NCI-H2227 (cell line): ENCODE data around the gene TOM1L2.
"Not testable (repeated sequence)": the region's sequence is repeated elsewhere in the genome, so short reads cannot be mapped to it uniquely, and the experiment has no call there.

Experiments used
- DNase-seq: peaks from one replicate; lab custom pipeline; 2025; ENCODE audit not compliant: unreplicated experiment; lab: John Stamatoyannopoulos, UW

The TOM1L2 gene

DNA sequence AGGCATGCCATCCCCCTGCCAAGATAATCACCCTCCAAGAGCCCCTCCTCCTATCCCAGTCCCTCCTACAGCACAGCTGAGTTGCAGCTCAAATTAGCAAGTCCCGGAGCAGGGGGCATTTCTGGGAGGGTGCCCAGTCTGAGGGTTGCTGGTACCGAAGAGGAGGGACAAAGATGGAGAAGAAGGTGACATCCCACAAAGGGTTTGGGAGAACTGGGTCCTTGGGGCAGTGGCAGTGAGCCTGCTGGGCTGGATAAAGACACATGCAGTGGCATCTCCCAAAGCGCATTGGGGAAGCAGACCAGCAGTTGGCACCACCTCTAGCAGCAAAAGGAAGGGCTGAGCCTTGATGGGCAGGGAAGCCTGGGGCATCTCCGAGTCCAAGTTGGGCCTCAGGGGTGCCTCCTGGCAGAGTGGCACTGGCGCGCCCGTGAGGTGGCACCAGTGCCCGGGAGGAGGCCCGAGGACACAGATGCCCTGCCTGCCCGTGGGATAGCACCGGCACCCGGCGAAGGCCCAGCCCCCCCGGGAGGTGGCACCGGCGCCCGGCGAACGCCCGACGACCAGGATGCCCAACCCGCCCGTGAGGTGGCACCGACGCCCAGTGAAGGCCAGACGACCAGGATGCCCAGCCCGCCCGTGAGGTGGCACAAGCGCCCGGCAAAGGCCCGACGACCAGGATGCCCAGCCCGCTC, 622 bp downstream of the TOM1L2 start:
- DNase-seq, result no peak

DNA sequence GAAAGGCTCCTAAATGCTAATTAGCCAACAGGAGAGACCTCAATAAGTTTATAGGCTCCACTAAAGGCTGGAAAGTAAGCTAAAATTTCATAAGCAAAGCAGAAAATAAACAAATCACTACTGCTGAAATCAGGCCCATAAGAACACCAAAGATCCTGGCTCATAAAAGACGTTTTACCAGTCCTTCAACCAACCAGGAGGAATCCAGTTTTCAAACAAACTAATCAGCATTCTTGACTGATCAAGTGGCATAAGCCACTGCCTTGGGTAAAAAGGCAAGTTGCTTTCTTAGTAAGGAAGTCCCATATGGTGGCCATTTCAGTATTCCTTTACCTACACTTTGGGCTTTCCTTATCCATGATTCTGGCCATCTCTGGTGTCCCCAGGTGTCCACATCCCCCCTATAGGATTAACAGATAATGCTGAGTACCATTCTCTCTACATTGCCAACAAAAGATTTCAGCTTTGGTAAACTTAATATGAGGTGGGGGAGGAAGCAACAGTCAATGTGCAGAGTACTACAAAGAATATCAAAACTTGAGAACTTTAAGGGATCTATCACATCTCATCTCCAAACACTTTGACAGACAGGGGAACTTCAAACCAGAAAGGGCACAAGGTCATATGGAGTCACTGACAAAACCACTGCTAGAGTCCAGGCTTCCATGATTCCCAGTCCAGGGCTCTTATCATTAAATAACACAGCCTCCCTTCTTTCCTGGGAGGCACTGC, 1.3 kb downstream of the TOM1L2 start:
- DNase-seq, result no peak

DNA sequence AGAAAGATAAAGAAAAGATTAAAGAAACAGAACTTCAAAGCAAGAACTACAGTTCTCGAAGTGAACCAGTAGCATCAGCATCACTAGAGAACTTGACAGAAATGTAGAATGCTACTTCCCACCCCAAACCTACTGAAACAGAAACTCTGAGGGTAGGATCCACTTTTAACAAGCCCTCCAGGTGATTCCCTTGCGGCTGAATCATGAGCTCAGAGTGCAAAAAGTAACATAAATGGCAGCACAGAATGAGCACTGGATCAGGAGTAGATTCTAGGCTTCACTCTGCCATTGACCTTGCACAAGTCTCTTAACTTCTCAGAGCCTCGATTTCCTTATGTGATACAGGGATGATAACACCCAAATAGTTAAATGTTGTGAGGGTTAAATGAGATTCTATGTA, 5.8 kb downstream of the TOM1L2 start:
- no peak for DNase-seq

DNA sequence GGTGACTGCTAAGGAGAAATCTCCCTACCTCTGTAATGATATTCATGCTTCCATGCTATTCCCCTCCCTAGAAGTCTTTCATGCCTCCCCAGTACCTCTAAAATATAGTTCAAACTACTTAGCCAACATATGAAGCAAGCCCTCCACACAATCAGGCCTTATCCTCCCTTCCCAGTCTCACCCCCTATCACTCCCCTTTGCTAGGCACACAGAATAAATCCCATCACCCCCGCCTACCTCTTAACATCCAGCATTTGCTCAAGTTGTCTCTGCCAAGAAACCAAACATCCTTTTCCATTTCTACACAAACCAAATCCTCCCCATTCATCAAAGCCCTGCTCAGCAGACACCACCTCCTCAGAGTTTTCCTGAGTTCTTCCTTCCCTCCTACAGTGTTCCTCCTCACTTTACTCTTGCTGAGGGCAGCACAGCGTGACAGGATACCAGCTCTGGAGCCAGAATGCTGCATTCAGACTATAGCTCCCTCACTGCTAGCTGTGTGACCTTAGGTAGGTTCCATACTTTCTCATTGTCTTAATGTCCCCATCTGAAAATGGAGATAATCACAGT, 7.0 kb downstream of the TOM1L2 start:
- DNase-seq, result no peak

DNA sequence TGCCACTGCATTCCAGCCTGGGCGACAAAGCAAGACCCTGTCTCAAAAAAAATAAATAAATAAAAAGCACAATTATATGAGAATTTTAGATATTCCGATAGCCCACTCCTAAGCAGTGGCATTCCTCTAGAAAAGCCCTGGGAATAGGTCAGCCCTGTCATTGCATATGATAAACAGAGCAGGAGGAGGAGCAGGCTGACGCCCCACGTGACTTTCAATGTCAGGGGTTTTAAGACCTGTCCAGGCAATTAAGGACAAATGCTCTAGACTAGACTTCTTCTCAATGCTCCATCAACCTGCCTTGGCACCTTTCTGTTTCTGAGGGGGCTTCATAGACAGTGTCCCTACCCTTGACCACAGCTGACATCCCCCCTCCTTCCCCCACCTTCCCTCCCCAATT, 7.5 kb downstream of the TOM1L2 start:
- no peak for DNase-seq

DNA sequence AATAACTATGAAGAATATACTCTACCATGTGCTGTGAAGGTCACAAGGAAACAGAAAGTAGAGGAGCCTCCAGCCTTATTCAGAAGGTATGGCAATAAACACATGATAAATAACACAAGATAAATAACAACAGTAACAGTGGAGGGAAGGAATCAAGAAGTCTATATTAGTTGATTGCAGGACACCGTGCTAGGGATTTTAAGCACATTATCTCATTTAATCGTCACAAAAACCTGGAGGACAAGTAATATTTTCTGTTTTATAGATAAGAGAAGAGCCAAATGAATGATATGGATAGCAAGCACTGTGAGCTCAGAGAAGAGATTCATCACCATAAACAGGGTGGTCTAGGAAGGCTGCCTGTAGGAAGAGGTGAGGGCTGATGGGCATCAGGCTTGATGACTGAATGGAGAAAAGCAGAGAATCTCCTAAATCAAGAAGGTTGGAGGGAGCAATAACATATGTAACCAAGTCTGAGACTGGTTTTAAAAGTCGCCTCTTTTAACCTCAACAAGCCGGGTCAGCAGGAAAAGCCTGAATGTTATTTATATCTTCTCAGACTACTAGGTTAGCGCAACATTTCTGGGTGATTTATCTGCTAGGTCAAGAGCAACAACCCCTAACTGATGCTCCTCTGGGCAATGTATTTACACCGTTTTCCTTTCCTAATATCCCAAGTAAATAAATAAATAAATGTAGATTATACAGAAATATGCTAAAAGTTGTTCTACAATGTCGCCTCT, 8.3 kb downstream of the TOM1L2 start:
- DNase-seq, result no peak

GRCh38 chr17:17963066-17963465, 9.1 kb downstream of the TOM1L2 start:
- no peak for DNase-seq

- DNase-seq, result no peak
Measured at GRCh38 chr17:17960500-17961030, 11.6 kb downstream of the TOM1L2 start.

DNA sequence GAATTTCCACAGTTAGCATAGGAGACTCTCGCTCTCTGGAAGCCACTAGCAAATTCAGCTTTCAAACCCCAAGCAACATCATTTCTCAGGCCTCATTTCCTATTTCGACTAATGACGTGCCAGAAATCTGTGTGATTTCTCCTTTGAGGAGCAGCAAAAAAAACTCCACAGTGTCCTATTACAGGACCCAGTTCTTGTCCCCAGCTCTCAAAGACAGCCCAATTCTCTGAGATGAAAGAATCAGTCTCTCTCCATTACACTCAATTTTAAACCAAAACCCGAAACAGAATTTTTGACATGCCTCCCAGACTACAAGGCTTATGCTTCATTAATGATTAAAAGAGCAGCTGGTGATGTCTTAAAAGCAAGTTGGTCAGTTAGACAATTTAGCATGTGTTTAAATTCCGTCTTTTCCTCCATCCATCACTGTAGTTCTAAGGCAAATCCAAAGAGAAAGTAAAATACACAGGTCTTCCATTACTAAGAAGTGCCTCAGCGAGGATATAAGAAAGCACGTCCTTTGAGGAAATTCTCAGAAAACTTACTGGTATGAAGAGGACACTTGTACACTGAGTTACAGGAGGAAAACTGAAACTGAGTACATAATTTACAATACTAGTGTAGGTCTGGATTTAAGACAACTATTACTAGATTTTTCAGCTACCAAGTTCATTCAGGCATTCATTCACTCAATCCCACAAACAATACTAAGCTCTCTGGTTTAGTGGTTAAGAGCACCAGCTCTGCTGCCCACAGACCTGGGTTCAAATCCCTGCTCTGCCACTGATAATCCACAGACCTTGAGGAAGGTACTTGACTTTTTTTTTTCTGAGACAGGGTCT, 12.5 kb downstream of the TOM1L2 start:
- DNase-seq, result no peak

- no peak for DNase-seq
Measured at GRCh38 chr17:17958982-17959381, 13.2 kb downstream of the TOM1L2 start.

DNA sequence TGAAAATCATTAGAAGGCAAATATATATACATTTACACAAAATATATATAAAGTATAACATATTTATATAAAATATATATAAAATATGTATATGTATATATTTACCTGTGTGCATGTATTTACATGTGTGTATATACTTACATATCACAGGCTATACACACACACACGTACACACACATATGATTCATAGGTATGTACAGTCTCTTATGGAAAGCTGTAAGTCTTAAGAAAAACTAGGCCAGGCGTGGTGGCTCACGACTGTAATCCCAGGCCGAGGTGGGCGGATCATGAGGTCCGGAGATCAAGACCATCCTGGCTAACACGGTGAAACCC, 14.7 kb downstream of the TOM1L2 start:
- DNase-seq, result no peak

DNA sequence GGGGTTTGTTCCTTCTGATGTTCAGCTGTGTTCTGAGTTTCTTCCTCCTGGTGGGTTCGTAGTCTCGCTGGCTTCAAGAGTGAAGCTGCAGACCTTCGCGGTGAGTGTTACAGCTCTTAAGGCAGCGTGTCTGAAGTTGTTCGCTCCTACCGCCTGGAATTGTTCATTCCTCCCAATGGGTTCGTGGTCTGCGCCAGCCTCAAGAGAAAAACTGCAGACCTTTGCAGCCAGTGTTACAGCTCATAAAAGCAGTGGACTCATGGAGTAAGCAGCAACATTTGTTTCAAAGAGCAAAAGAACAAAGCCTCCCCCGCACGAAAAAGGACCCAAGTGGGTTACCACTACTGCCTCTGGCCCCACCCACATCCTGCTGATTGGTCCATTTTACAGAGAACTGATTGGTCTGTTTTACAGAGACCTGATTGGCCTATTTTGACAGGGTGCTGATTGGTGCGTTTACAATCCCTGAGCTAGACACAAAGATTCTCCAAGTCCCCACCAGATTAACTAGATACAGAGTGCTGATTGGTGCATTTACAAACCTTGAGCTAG, 16.3 kb downstream of the TOM1L2 start:
- DNase-seq, result not testable (repeated sequence)

- no peak for DNase-seq
Measured at GRCh38 chr17:17954079-17954478, 18.1 kb downstream of the TOM1L2 start.

GRCh38 chr17:17952691-17953090, 19.5 kb downstream of the TOM1L2 start:
- no peak for DNase-seq

DNA sequence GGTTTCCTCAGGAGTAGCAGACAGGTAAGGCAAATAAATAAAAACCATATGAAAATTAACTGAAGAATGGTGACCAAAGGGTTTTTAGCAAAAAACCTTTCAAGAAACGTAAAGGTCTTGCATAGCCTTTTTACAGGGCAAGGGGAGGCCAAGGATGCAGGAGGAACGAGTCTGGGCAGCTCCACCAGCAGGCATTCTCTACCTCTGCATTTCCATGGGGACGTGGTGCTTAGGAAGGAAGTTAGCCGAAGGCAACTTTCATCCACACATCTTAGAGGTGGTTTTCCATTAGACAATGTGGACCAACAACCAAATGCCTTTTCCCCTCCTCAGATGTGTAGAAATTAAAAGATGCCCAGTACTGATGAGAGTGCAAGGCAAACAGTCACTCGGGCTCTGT, 20.7 kb downstream of the TOM1L2 start:
- no peak for DNase-seq

- no peak for DNase-seq
Measured at GRCh38 chr17:17950806-17951205, 21.4 kb downstream of the TOM1L2 start.

DNA sequence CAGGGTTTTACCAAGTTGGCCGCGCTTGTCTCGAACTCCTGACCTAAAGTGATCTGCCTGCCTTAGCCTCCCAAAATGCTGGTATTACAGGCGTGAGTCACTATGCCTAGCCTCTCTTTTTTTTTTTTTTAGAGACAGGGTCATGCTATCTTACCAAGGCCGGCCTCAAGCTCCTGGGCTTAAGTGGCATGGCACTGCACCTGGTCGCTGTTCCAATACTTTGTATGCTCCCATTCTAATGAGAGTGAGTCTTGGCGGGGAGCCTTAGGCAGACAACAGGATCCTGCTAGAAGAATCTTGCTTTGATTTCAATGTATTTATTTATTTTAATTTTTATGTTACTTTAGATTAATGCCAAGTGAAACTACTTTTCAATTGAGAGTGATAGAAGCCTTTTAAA, 21.9 kb downstream of the TOM1L2 start:
- DNase-seq, result no peak

- no peak for DNase-seq
Measured at GRCh38 chr17:17947966-17948365, 24.2 kb downstream of the TOM1L2 start.

GRCh38 chr17:17947309-17947708, 24.9 kb downstream of the TOM1L2 start:
- no peak for DNase-seq

- DNase-seq, result no peak
Measured at GRCh38 chr17:17946093-17946492, 26.1 kb downstream of the TOM1L2 start.
